Erythroblast (primary cell): ENCODE data around the gene MT1G.

ENCODE experiments used
- GATA1 ChIP-seq: IDR thresholded peaks from 2 replicates; pipeline ENCODE4 v1.6.1; 2011; ENCODE audit warnings: low read depth, mild to moderate bottlenecking, control low read depth, low read length, moderate library complexity
- POLR2A ChIP-seq: IDR thresholded peaks from 2 replicates; pipeline ENCODE4 v1.6.1; 2011; ENCODE audit warnings: mild to moderate bottlenecking, low read length

- TF ChIP-seq POLR2A (no peak), GATA1 (no peak)
These were observed 32.3 kb upstream of the MT1G start for GRCh38 chr16:56700195-56700594.
